PFSK-1 (cell line): Measurements from ENCODE around the gene C6orf62.

Experiments
- FOXP2 ChIP-seq: optimal IDR thresholded peaks from 2 replicates; pipeline ENCODE3; 2011; ENCODE audit warnings: borderline replicate concordance, control low read depth, inconsistent platforms; ENCODE audit not compliant: insufficient read depth; ENCODE audit errors: extremely low read length, extremely low read depth
- POLR2AphosphoS5 ChIP-seq: IDR thresholded peaks from 2 replicates; pipeline ENCODE4 v1.6.1; 2012; ENCODE audit warnings: low read depth, mild to moderate bottlenecking, control low read depth, low read length, moderate library complexity
- SIN3A ChIP-seq: IDR thresholded peaks from 2 replicates; pipeline ENCODE4 v1.6.1; 2012; ENCODE audit warnings: mild to moderate bottlenecking, low read length, moderate library complexity, borderline replicate concordance; ENCODE audit not compliant: insufficient read depth
- TAF1 ChIP-seq: IDR thresholded peaks from 2 replicates; pipeline ENCODE4 v1.6.1; 2012; ENCODE audit warnings: low read length, control low read depth, borderline replicate concordance; ENCODE audit not compliant: insufficient read depth

GRCh38 chr6:24702720-24703282 is 16.2 kb downstream of the C6orf62 start:
- peak; percentile 56 for TF ChIP-seq POLR2AphosphoS5
- TF ChIP-seq SIN3A: no peak
- no peak for TF ChIP-seq TAF1
- no peak for TF ChIP-seq FOXP2
